ENCODE measurements around the gene COPG2.
A peak's percentile ranks its signal among the peaks of the same experiment; 100 is the strongest.

The COPG2 gene

DNA sequence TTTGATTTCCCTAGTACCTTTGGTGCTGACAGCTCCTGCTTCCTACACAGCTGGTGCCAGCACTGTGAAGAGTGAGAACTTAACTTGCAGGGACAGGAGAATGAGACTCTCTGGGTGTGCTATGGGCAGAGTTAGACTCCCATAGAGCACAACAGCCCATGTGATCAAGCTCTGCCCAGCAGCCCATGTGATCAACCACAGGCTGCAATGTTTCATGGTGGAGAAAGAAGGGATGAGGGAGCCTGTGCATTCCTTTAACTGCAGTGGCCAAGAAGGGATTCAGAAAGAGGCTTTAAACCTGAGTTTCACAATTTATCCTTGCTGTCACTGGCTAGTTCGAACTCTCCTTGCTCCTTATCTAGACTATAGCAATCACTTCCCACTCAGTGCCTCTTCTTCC lies 186.7 kb downstream of the COPG2 start:
- TF ChIP-seq, protein P1, sequence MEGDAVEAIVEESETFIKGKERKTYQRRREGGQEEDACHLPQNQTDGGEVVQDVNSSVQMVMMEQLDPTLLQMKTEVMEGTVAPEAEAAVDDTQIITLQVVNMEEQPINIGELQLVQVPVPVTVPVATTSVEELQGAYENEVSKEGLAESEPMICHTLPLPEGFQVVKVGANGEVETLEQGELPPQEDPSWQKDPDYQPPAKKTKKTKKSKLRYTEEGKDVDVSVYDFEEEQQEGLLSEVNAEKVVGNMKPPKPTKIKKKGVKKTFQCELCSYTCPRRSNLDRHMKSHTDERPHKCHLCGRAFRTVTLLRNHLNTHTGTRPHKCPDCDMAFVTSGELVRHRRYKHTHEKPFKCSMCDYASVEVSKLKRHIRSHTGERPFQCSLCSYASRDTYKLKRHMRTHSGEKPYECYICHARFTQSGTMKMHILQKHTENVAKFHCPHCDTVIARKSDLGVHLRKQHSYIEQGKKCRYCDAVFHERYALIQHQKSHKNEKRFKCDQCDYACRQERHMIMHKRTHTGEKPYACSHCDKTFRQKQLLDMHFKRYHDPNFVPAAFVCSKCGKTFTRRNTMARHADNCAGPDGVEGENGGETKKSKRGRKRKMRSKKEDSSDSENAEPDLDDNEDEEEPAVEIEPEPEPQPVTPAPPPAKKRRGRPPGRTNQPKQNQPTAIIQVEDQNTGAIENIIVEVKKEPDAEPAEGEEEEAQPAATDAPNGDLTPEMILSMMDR (IDR thresholded peaks at IDR 0.05; ENCODE audit: low read depth, low read length, missing control alignments), result no peak
- no peak overlapping the region for H3K4me3 ChIP-seq (ENCODE audit: low read depth, low read length)
- DNase-seq (ENCODE audit: low read depth), result no peak

DNA sequence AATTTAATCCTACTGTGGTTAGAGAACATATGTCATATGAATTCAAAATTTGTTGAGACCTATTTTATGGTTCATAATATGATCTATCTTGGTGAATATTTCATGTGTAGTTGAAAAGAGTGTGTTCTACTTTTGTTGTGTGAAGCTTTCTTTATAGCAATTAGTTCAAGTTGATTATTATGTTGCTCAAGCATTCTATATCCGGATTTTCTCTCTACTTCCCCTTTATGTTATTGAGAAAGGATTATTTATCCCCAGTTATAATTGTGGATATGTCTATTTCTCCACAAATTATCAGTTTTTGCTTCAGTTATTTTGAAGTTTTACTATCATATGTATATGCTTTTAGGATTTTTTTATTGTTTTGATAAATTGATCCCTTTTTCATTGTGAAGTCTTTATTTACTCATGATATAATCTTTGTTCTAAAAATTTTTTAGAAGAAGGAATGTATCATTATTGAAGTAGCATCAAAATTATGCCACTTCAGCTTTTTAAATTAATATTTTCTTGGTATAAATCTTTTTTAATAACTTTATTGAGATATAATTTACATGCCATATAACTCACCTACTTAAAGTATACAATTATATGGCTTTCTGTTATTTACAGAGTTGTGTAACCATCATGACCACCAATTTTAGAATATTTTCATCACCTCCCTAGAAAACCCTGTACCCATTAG lies 188.7 kb downstream of the COPG2 start:
- no peak overlapping the region for H3K4me3 ChIP-seq (ENCODE audit: low read depth, low read length)
- DNase-seq (ENCODE audit: low read depth), result no peak
- TF ChIP-seq, protein P1 (IDR thresholded peaks at IDR 0.05; ENCODE audit: low read depth, low read length, missing control alignments), result no peak

DNA sequence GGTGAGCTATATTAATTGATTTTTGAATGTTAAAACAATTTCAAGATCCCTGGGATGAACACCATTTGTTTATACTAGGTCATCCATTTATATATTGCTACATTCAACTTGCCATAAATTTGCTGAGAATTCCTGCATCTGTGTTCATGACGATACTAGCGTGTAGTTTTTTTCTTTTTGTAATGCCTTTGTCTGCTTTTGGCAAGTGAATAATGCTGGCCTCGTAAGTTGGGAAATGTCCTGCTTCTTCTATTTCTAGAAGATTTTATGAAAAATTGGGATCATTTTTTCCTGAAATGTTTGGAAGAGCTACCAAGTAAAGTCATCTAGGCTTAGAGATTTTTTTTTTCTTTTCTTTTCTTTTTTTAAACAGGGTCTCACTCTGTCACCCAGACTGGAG lies 189.6 kb downstream of the COPG2 start:
- TF ChIP-seq, protein P1 (IDR thresholded peaks at IDR 0.05; ENCODE audit: low read depth, low read length, missing control alignments), result no peak
- H3K4me3 ChIP-seq (ENCODE audit: low read depth, low read length), result no peak overlapping the region
- no peak for DNase-seq (ENCODE audit: low read depth)

DNA sequence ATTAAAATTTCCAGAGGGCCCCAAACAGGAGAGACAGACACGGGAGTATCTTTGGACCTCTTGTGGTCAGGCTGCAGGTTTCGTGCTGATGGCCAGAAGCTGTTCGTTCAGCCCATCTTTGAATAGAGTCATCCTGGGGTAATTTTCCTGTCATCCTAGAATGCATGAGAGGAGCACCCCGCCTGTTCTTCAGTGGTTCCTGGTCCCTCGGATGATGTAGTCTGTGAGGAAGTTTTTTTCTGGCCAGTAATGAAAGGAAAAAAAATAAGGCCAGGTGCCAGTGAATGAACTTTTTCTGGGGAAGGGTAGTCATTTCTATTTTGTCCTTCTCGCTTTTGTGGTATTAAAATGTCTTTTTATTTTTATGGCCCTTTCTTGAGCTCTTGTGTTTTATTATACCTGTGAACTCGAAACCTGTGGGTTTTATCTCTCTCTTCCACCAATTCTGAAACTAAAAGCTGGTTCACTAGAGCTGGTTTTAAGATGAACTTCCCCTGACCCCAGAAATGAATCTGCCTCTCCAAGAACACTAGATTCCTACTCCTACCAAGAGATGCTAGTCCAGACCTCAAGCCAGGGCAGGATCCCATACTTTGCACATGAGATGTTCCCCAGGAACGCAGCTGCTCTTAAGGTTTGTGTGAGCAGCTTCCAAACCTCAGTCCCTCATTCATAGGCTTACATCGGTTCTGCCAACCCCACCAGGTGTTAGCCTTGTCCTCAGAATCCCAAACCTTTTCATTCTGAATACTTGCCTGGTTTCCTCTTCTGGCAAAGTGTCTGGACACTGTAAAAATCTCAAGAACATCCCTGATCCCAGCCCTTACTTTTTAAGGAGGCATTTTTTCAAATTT lies 192.0 kb downstream of the COPG2 start:
- peak overlapping the region; percentile 19; the same call in 1 of the 2 replicates for H3K4me3 ChIP-seq (ENCODE audit: low read depth, low read length)
- peak; percentile 75 for DNase-seq (ENCODE audit: low read depth)
- TF ChIP-seq, protein P1 (IDR thresholded peaks at IDR 0.05; ENCODE audit: low read depth, low read length, missing control alignments), result no peak

DNA sequence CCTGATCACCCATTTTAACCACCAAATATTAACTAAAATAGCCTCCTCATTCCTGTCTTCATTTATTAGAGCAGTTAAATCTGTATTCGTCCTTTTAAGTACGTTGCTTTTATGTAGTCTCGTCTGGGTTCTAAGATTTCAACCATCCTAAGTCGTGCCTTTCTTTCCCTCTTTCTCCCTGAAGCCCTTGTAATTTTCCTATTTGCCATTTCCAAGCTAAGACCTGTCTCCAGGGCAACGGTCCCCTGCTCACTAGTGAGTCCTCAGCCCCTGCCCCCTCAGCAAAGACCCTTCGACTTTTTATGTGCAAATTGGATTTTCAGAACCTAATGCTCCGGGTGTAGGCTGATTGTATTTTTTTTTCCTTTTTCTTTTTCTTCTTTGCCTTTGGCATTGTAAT lies 192.8 kb downstream of the COPG2 start:
- no peak for DNase-seq (ENCODE audit: low read depth)
- H3K4me3 ChIP-seq (ENCODE audit: low read depth, low read length), result no peak overlapping the region
- TF ChIP-seq, protein P1 (IDR thresholded peaks at IDR 0.05; ENCODE audit: low read depth, low read length, missing control alignments), result no peak

DNA sequence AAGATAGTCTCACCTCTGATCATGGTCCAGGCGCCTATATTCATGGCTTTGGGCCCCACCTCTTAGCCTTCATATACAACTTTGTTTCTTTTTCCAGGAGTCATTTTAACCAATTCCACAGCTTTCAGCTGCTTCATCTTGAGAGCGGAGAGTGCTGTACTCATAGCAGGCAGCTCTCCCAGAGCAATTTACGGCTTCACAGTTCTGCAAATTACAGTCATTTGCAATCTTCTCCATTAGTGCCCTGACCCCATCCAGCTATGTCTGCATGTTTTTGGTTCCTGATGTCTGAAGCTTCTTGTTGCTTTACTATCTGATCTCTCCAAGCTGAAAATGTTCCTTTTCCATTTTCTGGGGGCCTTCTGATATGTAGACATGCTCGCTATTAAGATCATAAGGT lies 194.7 kb downstream of the COPG2 start:
- DNase-seq (ENCODE audit: low read depth), result no peak
- TF ChIP-seq, protein P1 (IDR thresholded peaks at IDR 0.05; ENCODE audit: low read depth, low read length, missing control alignments), result no peak
- no peak overlapping the region for H3K4me3 ChIP-seq (ENCODE audit: low read depth, low read length)
